Measurements from ENCODE around the gene SLC6A1. TPM values are rescaled to one million over a fixed set of nuclear protein-coding genes. Genes with fewer than 3 reads are reported as not detected.

The SLC6A1 gene
- polyA plus RNA-seq, 1 of the 3 experiments (the other 2 are of a cell fraction): not detected

GRCh38 chr3:10994306-10994705 is 1.8 kb downstream of the SLC6A1 start (continued):
- no peak for TF ChIP-seq POLR2AphosphoS5 (IDR thresholded peaks at IDR 0.05; ENCODE audit: low read depth, low read length)
- no peak for TF ChIP-seq RAD21 (IDR thresholded peaks at IDR 0.05; ENCODE audit: low read length)
- TF ChIP-seq TEAD4 (IDR thresholded peaks at IDR 0.05; ENCODE audit: borderline replicate concordance, insufficient read depth): no peak

- Histone ChIP-seq H3K79me2 (ENCODE audit: insufficient read depth) (no peaks in the 10 kb centered on the region), H3K4me1 (ENCODE audit: control insufficient read depth in 1 of 2, insufficient read depth in 2 of 2, low read depth in 1 of 2, low read length in 1 of 2) (peaks cover 0 to 11% of the 10 kb centered on the region in 2 experiments; a peak in 1 of 4 replicates), H3K9me3 (no peaks in the 10 kb centered on the region), H3F3A (replicated peaks; ENCODE audit: insufficient read depth) (no peaks in the 10 kb centered on the region), H3K27ac (ENCODE audit: low read depth in 2 of 2, low read length in 1 of 2) (no peak overlapping the region), H3K27me3 (ENCODE audit: insufficient read depth) (peaks cover 53% of the 10 kb centered on the region), H4K20me1 (ENCODE audit: insufficient read depth) (no peaks in the 10 kb centered on the region), H3K9ac (no peak overlapping the region), H2AFZ (ENCODE audit: low read depth) (no peak overlapping the region), H3K4me3 (ENCODE audit: low read depth in 2 of 2, low read length in 1 of 2) (no peak overlapping the region), H3K36me3 (replicated peaks in 1 of 2; ENCODE audit: control insufficient read depth in 1 of 2, insufficient read depth in 2 of 2, low read length in 1 of 2) (no peaks in the 10 kb centered on the region), H3K4me2 (no peak overlapping the region), H3K9me2 (no peaks in the 10 kb centered on the region)
- no peak for TF ChIP-seq YY1 (IDR thresholded peaks at IDR 0.05; ENCODE audit: low read depth)
- no peak for TF ChIP-seq TCF12 (IDR thresholded peaks at IDR 0.05)
- TF ChIP-seq GATA2 (CRISPR knock-in tag; IDR thresholded peaks at IDR 0.05): no peak
- TF ChIP-seq IRF3 (IDR thresholded peaks at IDR 0.05; ENCODE audit: low read depth, low read length): no peak
- no peak for TF ChIP-seq RXRA (IDR thresholded peaks at IDR 0.05; ENCODE audit: borderline replicate concordance, low read depth)
- no peak for TF ChIP-seq ZBTB33 (IDR thresholded peaks at IDR 0.05; ENCODE audit: borderline replicate concordance, low read depth)
- TF ChIP-seq FOXM1 (IDR thresholded peaks at IDR 0.05; ENCODE audit: low read depth): no peak
- TF ChIP-seq NFIC (IDR thresholded peaks at IDR 0.05; ENCODE audit: borderline replicate concordance): no peak
- no peak for TF ChIP-seq TAF1 (IDR thresholded peaks at IDR 0.05; ENCODE audit: borderline replicate concordance, low read depth, low read length)
- TF ChIP-seq POLR2AphosphoS5 (IDR thresholded peaks at IDR 0.05; ENCODE audit: low read depth, low read length): no peak
- no peak for TF ChIP-seq JUND (IDR thresholded peaks at IDR 0.05)
- no peak for TF ChIP-seq SMC3 (IDR thresholded peaks at IDR 0.05; ENCODE audit: low read depth, low read length)
- no peak for TF ChIP-seq TEAD4 (IDR thresholded peaks at IDR 0.05; ENCODE audit: borderline replicate concordance, insufficient read depth)
- no peak for TF ChIP-seq FOSL2 (IDR thresholded peaks at IDR 0.05; ENCODE audit: borderline replicate concordance, low read depth)
- 40% methylated on average over 7 of the region's 8 CpGs for WGBS (ENCODE audit: low lambda C conversion rate)
- no peak for DNase-seq
- POLR2A ChIA-PET: no interaction called here
- CTCF ChIA-PET: interaction anchor here (5.8 kb wide), 1 partner anchor 14 kb away, joined by 32 read pairs; no protein-coding TSS in a partner anchor
Observed at GRCh38 chr3:10995871-10996270, 3.3 kb downstream of the SLC6A1 start.
